PC-9 (cell line): ENCODE data around the gene OTULINL.

Experiments
- CTCF ChIP-seq: fragments of 200-600 bp; sonication (generic); conservative IDR thresholded peaks from 2 replicates; pipeline ENCODE4 v1.6.1; 2017; ENCODE audit warnings: mixed run types, antibody characterized with exemption, mild to moderate bottlenecking, moderate library complexity
- EZH2 ChIP-seq: fragments of 200-600 bp; sonication (generic); IDR thresholded peaks from 2 replicates; pipeline ENCODE4 v1.8.0; 2017; ENCODE audit warnings: antibody characterized with exemption, low read depth

GRCh38 chr5:14599476-14600127 lies 18.0 kb downstream of the OTULINL start:
- no peak for TF ChIP-seq CTCF
- no peak for TF ChIP-seq EZH2
